ENCODE measurements around the gene WFDC5.

- TF ChIP-seq CTCF (IDR thresholded peaks at IDR 0.05) (no peak), ZFX (IDR thresholded peaks at IDR 0.05; ENCODE audit: borderline replicate concordance) (no peak)
Measured at GRCh38 chr20:45064812-45065211, 50.2 kb downstream of the WFDC5 start.
